ENCODE measurements around the gene RPS27.
A peak's percentile ranks its signal among the peaks of the same experiment; 100 is the strongest.
"Not testable (repeated sequence)": the region's sequence is repeated elsewhere in the genome, so short reads cannot be mapped to it uniquely, and the experiment has no call there.

The RPS27 gene

DNA sequence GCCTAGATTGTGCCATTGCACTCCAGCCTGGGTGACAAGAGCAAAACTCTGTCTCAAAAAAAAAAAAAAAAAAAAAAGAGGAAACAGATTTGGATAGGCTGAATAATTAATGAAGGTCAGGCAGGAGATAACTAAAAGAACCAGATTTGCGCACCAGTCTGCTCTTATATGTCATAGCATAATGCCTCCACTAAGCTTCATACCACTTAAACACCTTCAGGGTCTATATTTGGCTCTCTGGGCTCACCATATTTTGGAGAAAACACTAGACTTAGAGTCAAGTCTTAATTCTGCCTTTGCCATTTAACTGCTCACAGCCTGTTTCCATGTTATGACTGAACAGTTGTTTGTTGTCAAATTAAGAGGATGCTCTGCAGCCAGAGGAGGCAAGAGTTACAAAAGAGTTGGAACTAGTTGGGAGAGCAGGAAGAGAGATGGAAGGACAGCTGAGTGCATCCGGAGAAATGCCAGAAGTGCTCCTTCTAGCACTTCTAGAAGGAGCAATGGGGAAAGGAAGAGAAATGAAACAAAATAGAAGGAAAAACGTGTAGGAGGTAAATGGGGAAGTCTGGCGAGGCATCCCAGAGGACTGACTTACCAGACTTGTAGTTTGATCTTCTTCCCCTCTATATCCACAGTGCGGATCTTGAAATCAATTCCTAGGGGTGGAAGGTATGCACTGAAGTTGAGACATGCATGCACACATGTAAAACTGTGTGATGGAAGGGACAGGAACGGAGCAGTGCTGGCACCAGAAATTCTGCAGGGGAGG is 6.3 kb upstream of the RPS27 start:
- TF ChIP-seq POLR2AphosphoS5 (IDR thresholded peaks at IDR 0.05; ENCODE audit: low read depth, low read length) (no peak), POU2F2 (IDR thresholded peaks at IDR 0.05; ENCODE audit: low read depth, low read length) (no peak), SPI1 (IDR thresholded peaks at IDR 0.05; ENCODE audit: low read depth, low read length) (no peak), PAX5 (IDR thresholded peaks at IDR 0.05; ENCODE audit: insufficient read depth, low read length, severe bottlenecking) (no peak), TAF1 (IDR thresholded peaks at IDR 0.05; ENCODE audit: low read depth, low read length) (no peak), POLR2A (IDR thresholded peaks at IDR 0.05; ENCODE audit: low read depth, low read length) (no peak)
- no peak for DNase-seq (ENCODE audit: insufficient read length, low spot score)
- FAIRE-seq = no peak

GRCh38 chr1:153985341-153985912 is 5.1 kb upstream of the RPS27 start:
- FAIRE-seq = no peak
- DNase-seq (ENCODE audit: insufficient read length, low spot score) = no peak
- TF ChIP-seq POLR2AphosphoS5 (IDR thresholded peaks at IDR 0.05; ENCODE audit: low read depth, low read length) (peak; percentile 58; the same call in 1 of the 2 replicates), TAF1 (IDR thresholded peaks at IDR 0.05; ENCODE audit: low read depth, low read length) (no peak), POU2F2 (IDR thresholded peaks at IDR 0.05; ENCODE audit: low read depth, low read length) (peak; percentile 89), PAX5 (IDR thresholded peaks at IDR 0.05; ENCODE audit: insufficient read depth, low read length, severe bottlenecking) (no peak), POLR2A (IDR thresholded peaks at IDR 0.05; ENCODE audit: low read depth, low read length) (peak; percentile 55)

DNA sequence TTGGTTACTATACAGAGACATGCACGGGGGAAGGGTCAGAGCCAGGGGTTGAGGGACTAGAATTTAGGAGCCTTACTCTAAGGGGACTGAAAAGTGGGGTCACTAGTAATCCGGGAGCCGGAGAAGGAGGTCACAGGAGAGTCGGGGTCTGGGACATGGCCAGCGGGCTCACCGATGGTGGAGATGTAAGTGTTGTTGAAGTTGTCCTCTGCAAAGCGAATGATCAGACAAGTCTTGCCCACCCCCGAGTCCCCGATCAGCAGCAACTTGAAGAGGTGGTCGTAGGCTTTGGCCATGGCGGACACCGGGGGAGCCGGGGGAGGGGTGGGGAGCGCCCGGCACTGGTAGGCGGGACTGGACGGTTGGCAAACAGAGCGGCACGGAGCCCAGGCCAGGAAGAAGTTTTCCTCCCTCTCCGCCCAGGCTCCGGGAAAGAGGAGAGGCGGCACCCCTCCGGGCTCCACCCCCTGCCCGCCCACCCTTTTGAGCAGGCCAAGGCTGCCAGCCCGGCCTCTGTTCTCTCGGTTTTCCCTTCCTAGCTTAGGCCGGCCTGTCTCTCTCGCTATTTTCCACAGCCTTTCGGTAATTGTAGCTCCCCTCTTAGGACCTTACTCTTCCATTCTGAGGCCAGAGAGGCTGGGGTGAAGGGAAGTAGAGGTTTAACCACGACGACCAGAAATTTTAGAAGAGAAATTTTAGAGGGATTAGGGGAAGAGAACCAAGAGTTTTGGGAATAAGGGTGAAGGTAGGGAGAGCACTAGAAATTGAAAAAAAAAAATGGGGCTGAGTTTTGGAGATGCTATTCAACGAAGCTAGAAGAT is 4.4 kb upstream of the RPS27 start, which contains the start of gene RAB13:
Gene RAB13, minus strand, starts transcription at position 399 of the 821 bp plus-strand sequence. Its CDS starts 103 bp downstream, at position 296.
- DNase-seq (ENCODE audit: insufficient read length, low spot score) (no peak), FAIRE-seq (no peak)
- TF ChIP-seq POU2F2 (IDR thresholded peaks at IDR 0.05; ENCODE audit: low read depth, low read length) = no peak
- no peak for TF ChIP-seq PAX5 (IDR thresholded peaks at IDR 0.05; ENCODE audit: insufficient read depth, low read length, severe bottlenecking)
- TF ChIP-seq SPI1 (IDR thresholded peaks at IDR 0.05; ENCODE audit: low read depth, low read length) = no peak
- TF ChIP-seq POLR2AphosphoS5 (IDR thresholded peaks at IDR 0.05; ENCODE audit: low read depth, low read length) = no peak
- no peak for TF ChIP-seq TAF1 (IDR thresholded peaks at IDR 0.05; ENCODE audit: low read depth, low read length)
- no peak for TF ChIP-seq POLR2A (IDR thresholded peaks at IDR 0.05; ENCODE audit: low read depth, low read length)

DNA sequence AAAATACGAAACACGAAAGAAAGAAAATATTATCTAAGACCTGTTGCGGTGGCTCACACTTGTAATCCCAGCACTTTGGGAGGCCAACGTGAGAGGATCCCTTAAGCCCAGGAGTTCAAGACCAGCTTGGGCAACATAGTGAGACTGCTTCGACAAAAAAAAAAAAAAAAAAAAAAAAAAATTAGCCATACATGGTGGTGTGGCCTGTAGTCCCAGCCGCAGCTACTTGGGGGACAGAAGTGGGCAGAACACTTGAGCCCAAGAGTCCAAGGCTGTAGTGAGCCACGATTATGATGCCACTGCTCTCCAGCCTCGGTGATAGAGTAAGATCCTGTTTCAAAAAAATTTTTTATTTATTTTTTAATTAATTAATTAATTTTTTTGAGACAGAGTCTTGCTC is 2.9 kb upstream of the RPS27 start:
- no peak for TF ChIP-seq PAX5 (IDR thresholded peaks at IDR 0.05; ENCODE audit: insufficient read depth, low read length, severe bottlenecking)
- TF ChIP-seq TAF1 (IDR thresholded peaks at IDR 0.05; ENCODE audit: low read depth, low read length) = no peak
- TF ChIP-seq POU2F2 (IDR thresholded peaks at IDR 0.05; ENCODE audit: low read depth, low read length) = no peak
- no peak for TF ChIP-seq SPI1 (IDR thresholded peaks at IDR 0.05; ENCODE audit: low read depth, low read length)
- TF ChIP-seq POLR2A (IDR thresholded peaks at IDR 0.05; ENCODE audit: low read depth, low read length) = no peak
- no peak for TF ChIP-seq POLR2AphosphoS5 (IDR thresholded peaks at IDR 0.05; ENCODE audit: low read depth, low read length)
- FAIRE-seq (no peak), DNase-seq (ENCODE audit: insufficient read length, low spot score) (no peak)

DNA sequence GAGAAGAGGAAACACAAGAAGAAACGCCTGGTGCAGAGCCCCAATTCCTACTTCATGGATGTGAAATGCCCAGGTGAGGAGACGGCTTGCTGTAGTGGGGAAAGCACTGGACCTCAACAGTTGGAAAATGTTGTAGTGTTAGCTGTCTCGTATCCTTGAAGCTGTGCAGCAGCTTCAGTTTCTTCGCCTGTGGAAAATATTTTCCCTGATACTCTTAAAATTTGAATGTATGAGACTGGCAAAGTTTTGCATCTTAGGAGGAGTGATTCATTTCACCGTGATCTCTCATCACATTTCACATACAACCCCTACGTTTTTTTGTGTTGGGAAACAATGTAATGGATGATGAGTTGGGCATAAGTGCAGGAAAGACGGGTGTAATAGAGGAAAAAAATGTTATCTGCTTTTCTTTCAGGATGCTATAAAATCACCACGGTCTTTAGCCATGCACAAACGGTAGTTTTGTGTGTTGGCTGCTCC is 629 bp downstream of the RPS27 start:
- DNase-seq (ENCODE audit: insufficient read length, low spot score) (no peak), FAIRE-seq (no peak)
- TF ChIP-seq POU2F2 (IDR thresholded peaks at IDR 0.05; ENCODE audit: low read depth, low read length) (no peak), SPI1 (IDR thresholded peaks at IDR 0.05; ENCODE audit: low read depth, low read length) (no peak), POLR2AphosphoS5 (IDR thresholded peaks at IDR 0.05; ENCODE audit: low read depth, low read length) (no peak), PAX5 (IDR thresholded peaks at IDR 0.05; ENCODE audit: insufficient read depth, low read length, severe bottlenecking) (no peak), POLR2A (IDR thresholded peaks at IDR 0.05; ENCODE audit: low read depth, low read length) (no peak), TAF1 (IDR thresholded peaks at IDR 0.05; ENCODE audit: low read depth, low read length) (no peak)

- no peak for FAIRE-seq
Measured at GRCh38 chr1:153991806-153992205, 1.2 kb downstream of the RPS27 start.

DNA sequence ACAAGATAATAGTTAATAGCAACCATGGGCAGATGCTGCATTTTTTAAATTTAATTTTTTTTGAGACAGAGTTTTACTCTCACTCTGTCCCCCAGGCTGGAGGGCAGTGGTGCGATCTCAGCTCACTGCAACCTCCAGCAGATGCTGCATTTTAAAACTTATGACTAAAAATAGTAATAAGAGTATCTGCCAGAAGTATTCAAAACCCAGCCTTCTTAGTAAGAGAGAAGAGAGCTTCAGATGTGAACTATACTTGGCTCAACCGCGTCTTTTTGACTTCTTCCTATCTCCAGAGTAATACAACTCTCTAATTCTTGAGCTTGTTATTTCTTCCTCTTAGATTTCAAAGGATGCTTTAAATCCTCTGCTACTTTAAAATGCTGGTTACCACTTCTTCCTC is 4.6 kb downstream of the RPS27 start:
- no peak for DNase-seq (ENCODE audit: insufficient read length, low spot score)
- TF ChIP-seq POU2F2 (IDR thresholded peaks at IDR 0.05; ENCODE audit: low read depth, low read length) = no peak
- TF ChIP-seq PAX5 (IDR thresholded peaks at IDR 0.05; ENCODE audit: insufficient read depth, low read length, severe bottlenecking) = no peak
- no peak for TF ChIP-seq POLR2A (IDR thresholded peaks at IDR 0.05; ENCODE audit: low read depth, low read length)
- no peak for FAIRE-seq

More at GRCh38 chr1:153991806-153992205, 1.2 kb downstream of the RPS27 start:
- DNase-seq (ENCODE audit: insufficient read length, low spot score) = no peak
- TF ChIP-seq POU2F2 (IDR thresholded peaks at IDR 0.05; ENCODE audit: low read depth, low read length) (no peak), POLR2A (IDR thresholded peaks at IDR 0.05; ENCODE audit: low read depth, low read length) (peak; percentile 42; the same call in 1 of the 2 replicates), POLR2AphosphoS5 (IDR thresholded peaks at IDR 0.05; ENCODE audit: low read depth, low read length) (no peak), TAF1 (IDR thresholded peaks at IDR 0.05; ENCODE audit: low read depth, low read length) (no peak), PAX5 (IDR thresholded peaks at IDR 0.05; ENCODE audit: insufficient read depth, low read length, severe bottlenecking) (no peak), SPI1 (IDR thresholded peaks at IDR 0.05; ENCODE audit: low read depth, low read length) (no peak)

DNA sequence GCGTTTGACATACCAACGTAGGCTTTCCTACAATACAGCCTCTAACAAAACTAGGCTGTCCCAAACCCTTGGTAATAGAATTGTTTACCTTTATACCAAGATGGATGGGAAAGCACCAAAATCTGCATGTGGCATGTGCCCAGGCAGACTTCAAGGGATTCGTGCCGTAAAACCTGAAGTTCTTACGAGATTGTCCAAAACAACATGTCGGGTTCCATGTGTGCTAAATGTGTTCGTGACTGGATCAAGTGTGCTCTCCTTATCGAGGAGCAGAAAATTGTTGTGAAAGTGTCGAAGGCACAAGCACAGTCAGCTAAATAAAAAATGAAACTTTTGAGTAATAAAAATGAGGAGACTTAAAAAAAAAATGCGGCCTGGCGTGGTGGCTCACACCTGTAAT is 5.1 kb downstream of the RPS27 start:
- FAIRE-seq = no peak
- TF ChIP-seq TAF1 (IDR thresholded peaks at IDR 0.05; ENCODE audit: low read depth, low read length) (no peak), POLR2AphosphoS5 (IDR thresholded peaks at IDR 0.05; ENCODE audit: low read depth, low read length) (peak; percentile 56; the same call in 1 of the 2 replicates)
- DNase-seq (ENCODE audit: insufficient read length, low spot score) = no peak

DNA sequence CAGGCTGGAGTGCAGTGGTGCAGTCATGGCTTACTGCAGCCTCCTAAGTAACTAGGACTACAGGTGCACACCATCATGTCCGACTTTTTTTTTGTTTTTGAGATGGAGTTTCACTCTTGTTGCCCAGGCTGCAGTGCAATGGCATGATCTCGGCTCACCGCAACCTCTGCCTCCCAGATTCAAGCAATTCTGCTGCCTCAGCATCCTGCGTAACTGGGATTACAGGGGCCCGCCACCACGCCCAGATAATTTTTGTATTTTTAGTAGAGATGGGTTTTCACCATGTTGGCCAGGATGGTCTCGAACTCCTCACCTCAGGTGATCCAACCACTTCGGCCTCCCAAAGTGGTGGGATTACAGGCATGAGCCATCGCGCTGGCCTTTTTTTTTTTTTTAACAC is 6.3 kb downstream of the RPS27 start:
- FAIRE-seq; DNase-seq (ENCODE audit: insufficient read length, low spot score): not testable (repeated sequence)
